ENCODE measurements around the gene KIF6. TPM values are rescaled to one million over a fixed set of nuclear protein-coding genes. Genes with fewer than 3 reads are reported as not detected.

KIF6 gene
- polyA plus RNA-seq, 2 of the 4 experiments (the other 2 are of a cell fraction): 0.05 to 0.39 TPM

DNA sequence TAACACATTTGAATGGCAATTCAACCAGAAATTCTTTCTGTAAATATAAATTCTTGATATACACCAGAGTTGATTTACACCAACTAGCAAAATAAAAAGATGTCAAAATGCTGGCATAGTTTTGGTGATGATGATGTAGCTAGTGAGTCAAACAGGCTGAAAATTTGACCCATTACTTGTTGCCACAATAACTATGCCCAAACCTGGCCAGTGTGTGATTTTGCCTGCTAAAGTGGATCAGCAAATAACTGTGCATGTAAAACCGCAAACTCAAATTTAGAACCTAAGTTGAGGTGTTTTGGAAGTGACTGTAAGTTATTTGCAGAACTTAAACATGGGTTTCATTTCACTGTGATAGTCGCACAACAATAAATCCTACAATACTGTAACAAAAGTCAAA lies 125.9 kb downstream of the KIF6 start (continued):
- TF ChIP-seq BCL3 (IDR thresholded peaks at IDR 0.05): no peak
- TF ChIP-seq, protein P1, sequence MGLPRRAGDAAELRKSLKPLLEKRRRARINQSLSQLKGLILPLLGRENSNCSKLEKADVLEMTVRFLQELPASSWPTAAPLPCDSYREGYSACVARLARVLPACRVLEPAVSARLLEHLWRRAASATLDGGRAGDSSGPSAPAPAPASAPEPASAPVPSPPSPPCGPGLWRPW (IDR thresholded peaks at IDR 0.05): no peak
- no peak for TF ChIP-seq PHF8 (IDR thresholded peaks at IDR 0.05; ENCODE audit: borderline replicate concordance, low read depth)
- TF ChIP-seq EHF (CRISPR knock-in tag; IDR thresholded peaks at IDR 0.05): no peak
- TF ChIP-seq NFE2L2 (conservative IDR thresholded peaks at IDR 0.05; ENCODE audit: low read length): no peak
- no peak for TF ChIP-seq GATA3 (IDR thresholded peaks at IDR 0.05; ENCODE audit: borderline replicate concordance)
- no peak for TF ChIP-seq TP53 (CRISPR knock-in tag; IDR thresholded peaks at IDR 0.05)
- TF ChIP-seq CBX8 (IDR thresholded peaks at IDR 0.05): no peak
- no peak for TF ChIP-seq NR3C1 (IDR thresholded peaks at IDR 0.05)
- TF ChIP-seq REST (IDR thresholded peaks at IDR 0.05): no peak

GRCh38 chr6:39594285-39594684 lies 130.9 kb downstream of the KIF6 start:
- POLR2A ChIA-PET: no interaction called here
- CTCF ChIA-PET: no interaction called here
- H3K4me3 ChIP-seq: no peak overlapping the region
- H3K27ac ChIP-seq: no peak overlapping the region
- WGBS (ENCODE audit: missing lambda C conversion rate): 3% methylated on average over 2 of the region's 2 CpGs
- no peaks in the 10 kb centered on the region for H3K4me1 ChIP-seq
- no peaks in the 10 kb centered on the region for H3K9me3 ChIP-seq
- TF ChIP-seq, protein P1 (IDR thresholded peaks at IDR 0.05): no peak
- no peak for TF ChIP-seq JUNB (IDR thresholded peaks at IDR 0.05)
- TF ChIP-seq GATA3 (IDR thresholded peaks at IDR 0.05; ENCODE audit: borderline replicate concordance): no peak
- no peak for TF ChIP-seq CHD4 (IDR thresholded peaks at IDR 0.05; ENCODE audit: borderline replicate concordance)
- no peak overlapping the region for H3K4me2 ChIP-seq
- ATAC-seq: no peak
- no peak for DNase-seq (ENCODE audit: low read depth in 1 of 2, low spot score in 1 of 2)
- FAIRE-seq: no peak

GRCh38 chr6:39593646-39594045 lies 131.6 kb downstream of the KIF6 start:
- CTCF ChIA-PET: interaction anchor here (0.6 kb wide), 1 partner anchor 13 kb away, joined by 4 read pairs; no protein-coding TSS in a partner anchor
- no peak for TF ChIP-seq PHF8 (IDR thresholded peaks at IDR 0.05; ENCODE audit: borderline replicate concordance, low read depth)
- TF ChIP-seq RNF2 (IDR thresholded peaks at IDR 0.05; ENCODE audit: borderline replicate concordance, low read depth): no peak
- no peak for TF ChIP-seq MAZ (IDR thresholded peaks at IDR 0.05; ENCODE audit: borderline replicate concordance, low read depth, low read length)
- TF ChIP-seq REST (IDR thresholded peaks at IDR 0.05): no peak
- TF ChIP-seq KDM1A (IDR thresholded peaks at IDR 0.05; ENCODE audit: low read depth): no peak
- TF ChIP-seq USF2 (IDR thresholded peaks at IDR 0.05): no peak
- no peak for TF ChIP-seq TP53 (CRISPR knock-in tag; IDR thresholded peaks at IDR 0.05)
- TF ChIP-seq, protein P2, sequence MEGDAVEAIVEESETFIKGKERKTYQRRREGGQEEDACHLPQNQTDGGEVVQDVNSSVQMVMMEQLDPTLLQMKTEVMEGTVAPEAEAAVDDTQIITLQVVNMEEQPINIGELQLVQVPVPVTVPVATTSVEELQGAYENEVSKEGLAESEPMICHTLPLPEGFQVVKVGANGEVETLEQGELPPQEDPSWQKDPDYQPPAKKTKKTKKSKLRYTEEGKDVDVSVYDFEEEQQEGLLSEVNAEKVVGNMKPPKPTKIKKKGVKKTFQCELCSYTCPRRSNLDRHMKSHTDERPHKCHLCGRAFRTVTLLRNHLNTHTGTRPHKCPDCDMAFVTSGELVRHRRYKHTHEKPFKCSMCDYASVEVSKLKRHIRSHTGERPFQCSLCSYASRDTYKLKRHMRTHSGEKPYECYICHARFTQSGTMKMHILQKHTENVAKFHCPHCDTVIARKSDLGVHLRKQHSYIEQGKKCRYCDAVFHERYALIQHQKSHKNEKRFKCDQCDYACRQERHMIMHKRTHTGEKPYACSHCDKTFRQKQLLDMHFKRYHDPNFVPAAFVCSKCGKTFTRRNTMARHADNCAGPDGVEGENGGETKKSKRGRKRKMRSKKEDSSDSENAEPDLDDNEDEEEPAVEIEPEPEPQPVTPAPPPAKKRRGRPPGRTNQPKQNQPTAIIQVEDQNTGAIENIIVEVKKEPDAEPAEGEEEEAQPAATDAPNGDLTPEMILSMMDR (IDR thresholded peaks at IDR 0.05): no peak
- TF ChIP-seq NPAS2 (CRISPR knock-in tag; IDR thresholded peaks at IDR 0.05; ENCODE audit: borderline replicate concordance): no peak
- no peak for TF ChIP-seq ZNF302 (CRISPR knock-in tag; IDR thresholded peaks at IDR 0.05)
- TF ChIP-seq HMGXB4 (CRISPR knock-in tag; IDR thresholded peaks at IDR 0.05; ENCODE audit: borderline replicate concordance): no peak
- no peak for TF ChIP-seq GATA3 (IDR thresholded peaks at IDR 0.05; ENCODE audit: borderline replicate concordance)

More at GRCh38 chr6:39593646-39594045, 131.6 kb downstream of the KIF6 start:
- H3K4me1 ChIP-seq: no peaks in the 10 kb centered on the region
- H3K4me3 ChIP-seq: no peak overlapping the region
- no peak for FAIRE-seq
- no peak overlapping the region for H3K27ac ChIP-seq
- no peak for ATAC-seq
- H3K4me2 ChIP-seq: no peak overlapping the region
- POLR2A ChIA-PET: no interaction called here
- no peak for DNase-seq (ENCODE audit: low read depth in 1 of 2, low spot score in 1 of 2)
- no peaks in the 10 kb centered on the region for H3K9me3 ChIP-seq
- WGBS (ENCODE audit: missing lambda C conversion rate): 5% methylated on average over 2 of the region's 2 CpGs

All from A549 (cell line).